Activated naive CD8-positive, alpha-beta T cell treated with anti-CD3 and anti-CD28 coated beads, Interleukin-2, amount 10 ng/mL, durations not matched to agents 7 days and 5 days (primary cell): Measurements from ENCODE around the gene INSIG1. TPM values are rescaled to one million over a fixed set of nuclear protein-coding genes. Genes with fewer than 3 reads are reported as not detected.

Source experiments
- ATAC-seq: fragments of 150-1000 bp; cut with Tn5 transposase; one replicate; pipeline ENCODE4 v1.10.0; 2021; ENCODE audit warnings: low read depth, moderate library complexity
- POLR2A ChIA-PET: fragments of 350-600 bp; sonication (Branson Sonifier 250); formaldehyde crosslinking; loops from one replicate; lab custom pipeline; 2021; ENCODE audit warnings: antibody characterized with exemption; lab: Charles Lee
- DNase-seq: peaks from one replicate; pipeline ENCODE4 v3.0.0; 2021
- H3K27ac Mint-ChIP-seq: one replicate; pipeline ENCODE4 v1.8.0; 2022; ENCODE audit warnings: mild to moderate bottlenecking, mixed read lengths
- H3K27me3 Mint-ChIP-seq: one replicate; pipeline ENCODE4 v1.8.0; 2022; ENCODE audit warnings: mild to moderate bottlenecking, moderate library complexity, mixed read lengths
- H3K36me3 Mint-ChIP-seq: one replicate; pipeline ENCODE4 v1.8.0; 2021; ENCODE audit warnings: mild to moderate bottlenecking, mixed read lengths
- H3K4me1 Mint-ChIP-seq: one replicate; pipeline ENCODE4 v1.8.0; 2021; ENCODE audit warnings: mixed read lengths
- H3K4me3 Mint-ChIP-seq: one replicate; pipeline ENCODE4 v1.8.0; 2022; ENCODE audit warnings: mild to moderate bottlenecking, moderate library complexity, mixed read lengths
- H3K9me3 Mint-ChIP-seq: one replicate; pipeline ENCODE4 v1.8.0; 2021; ENCODE audit warnings: mixed read lengths
- total RNA-seq, 2 experiments: library from RNA; stranded (reverse); gene quantifications; one replicate each; pipeline ENCODE4 v1.2.3, GENCODE V29; 2021

INSIG1 gene
- total RNA-seq, 2 experiments from 2014 or later = 73.1 to 75.0 TPM

DNA sequence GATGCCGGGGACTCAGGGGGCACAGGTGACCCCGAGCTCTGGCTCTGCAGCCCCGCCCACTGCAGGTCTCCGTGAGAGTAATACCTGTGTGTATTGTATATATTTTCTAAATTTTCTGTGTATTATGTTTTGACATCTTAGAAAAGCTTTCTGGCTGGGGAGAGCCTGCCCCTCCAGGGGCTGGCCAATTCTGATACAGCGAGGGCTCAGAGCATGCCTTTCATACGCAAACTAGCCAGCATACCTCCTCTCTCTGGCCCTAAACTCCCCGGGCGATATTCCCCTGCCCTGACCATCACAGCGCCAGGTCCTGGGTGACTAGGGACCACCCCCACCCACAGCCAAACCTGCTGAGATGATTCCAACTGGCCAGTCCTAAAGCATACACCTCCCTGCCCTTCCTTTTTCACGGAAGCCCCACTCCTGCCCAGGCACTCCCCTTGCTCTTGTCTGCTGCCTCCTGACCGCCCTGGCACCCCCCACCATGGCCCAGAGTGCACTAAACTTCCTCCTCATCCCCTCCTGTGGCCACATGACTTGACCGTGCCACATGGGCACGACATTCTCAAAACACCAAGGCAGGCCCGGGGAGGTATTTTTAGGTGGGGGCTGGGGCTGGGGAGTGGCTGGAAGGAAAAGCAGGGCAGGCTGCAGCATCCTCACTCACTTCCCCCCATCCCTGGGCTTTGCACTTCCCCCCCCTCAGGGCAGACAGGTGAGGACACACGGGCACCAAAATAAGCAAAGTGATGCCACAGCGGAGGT is 61.5 kb downstream of the INSIG1 start:
- Mint-ChIP-seq H3K4me1 (no peaks in the 10 kb centered on the region), H3K9me3 (no peaks in the 10 kb centered on the region), H3K27ac (no peak overlapping the region), H3K36me3 (no peaks in the 10 kb centered on the region), H3K4me3 (no peak overlapping the region), H3K27me3 (peaks cover 19% of the 10 kb centered on the region)
- POLR2A ChIA-PET = no interaction called here
- no peak for ATAC-seq
- no peak for DNase-seq

Other genes with a start within 250 kb of the INSIG1 start
- gene HTR5A, start 227.6 kb upstream of the INSIG1 start, total RNA-seq = not detected
- not detected for gene EN2, start 160.3 kb downstream of the INSIG1 start, total RNA-seq
- gene CNPY1, start 248.7 kb downstream of the INSIG1 start, total RNA-seq = not detected